ENCODE data around the gene AGBL1. TPM values are rescaled to one million over a fixed set of nuclear protein-coding genes. Genes with fewer than 3 reads are reported as not detected.

AGBL1 gene
- total RNA-seq, 4 donors from 2014 or later: 0.40 TPM; not detected in 3

DNA sequence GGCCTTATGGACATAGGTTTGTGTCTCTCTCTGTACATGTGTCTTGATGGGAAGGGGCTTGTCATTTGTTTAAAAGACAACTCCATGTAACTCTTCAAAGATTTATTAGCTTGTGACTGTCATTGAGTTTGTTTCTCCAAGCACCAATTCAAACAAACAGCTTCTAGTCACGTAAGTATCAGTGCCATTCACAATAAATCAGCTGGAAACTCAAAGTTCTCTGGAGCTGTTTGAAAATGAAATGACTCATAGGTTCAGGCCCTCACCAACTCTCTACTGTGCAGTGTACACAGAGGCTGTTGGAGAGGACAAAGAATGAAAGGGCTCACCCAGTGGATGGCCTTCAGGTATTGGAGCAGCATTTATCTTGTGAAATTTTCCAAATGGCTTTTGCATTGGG, 476.3 kb downstream of the AGBL1 start:
- Histone ChIP-seq H3K36me3 (no peaks in the 10 kb centered on the region), H3K4me1 (no peaks in the 10 kb centered on the region), H3K27ac (no peak overlapping the region), H3K4me3 (no peak overlapping the region), H3K27me3 (no peaks in the 10 kb centered on the region), H3K9me3 (no peaks in the 10 kb centered on the region)
- DNase-seq: no peak
- TF ChIP-seq POLR2A (IDR thresholded peaks at IDR 0.05) (no peak), CTCF (IDR thresholded peaks at IDR 0.05) (no peak)

DNA sequence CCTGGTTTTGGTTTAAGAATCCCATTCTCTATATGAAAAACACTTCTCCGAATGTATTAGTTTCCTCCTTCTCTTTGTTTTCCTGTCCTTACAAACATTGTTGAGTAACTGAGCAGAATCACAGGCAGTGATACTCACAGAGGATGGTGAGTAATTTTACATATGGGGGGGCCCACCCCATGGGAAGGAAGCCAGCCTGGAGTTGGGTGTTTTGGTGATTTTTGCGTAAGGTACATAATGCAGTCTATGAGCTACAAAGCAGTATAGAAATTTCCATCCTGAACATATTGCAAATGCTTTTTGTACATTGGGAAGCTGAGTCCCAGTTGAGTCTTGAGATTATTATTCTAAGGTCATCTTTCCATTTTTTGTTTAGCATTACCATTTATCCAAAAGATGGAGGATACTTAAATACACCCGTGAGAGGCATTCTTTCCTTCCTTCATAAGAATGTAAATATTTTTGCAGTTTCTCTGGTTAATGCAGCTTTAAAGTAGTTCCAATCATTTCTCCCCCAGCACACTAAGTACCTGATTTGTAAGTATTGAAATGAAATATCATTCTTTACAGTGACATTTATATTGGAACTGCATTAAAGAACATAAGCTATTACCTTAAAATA, 476.8 kb downstream of the AGBL1 start:
- Histone ChIP-seq H3K4me1 (no peaks in the 10 kb centered on the region), H3K36me3 (no peaks in the 10 kb centered on the region), H3K4me3 (no peak overlapping the region), H3K27me3 (no peaks in the 10 kb centered on the region), H3K9me3 (no peaks in the 10 kb centered on the region), H3K27ac (no peak overlapping the region)
- DNase-seq: no peak
- TF ChIP-seq CTCF (IDR thresholded peaks at IDR 0.05) (no peak), POLR2A (IDR thresholded peaks at IDR 0.05) (no peak)

DNA sequence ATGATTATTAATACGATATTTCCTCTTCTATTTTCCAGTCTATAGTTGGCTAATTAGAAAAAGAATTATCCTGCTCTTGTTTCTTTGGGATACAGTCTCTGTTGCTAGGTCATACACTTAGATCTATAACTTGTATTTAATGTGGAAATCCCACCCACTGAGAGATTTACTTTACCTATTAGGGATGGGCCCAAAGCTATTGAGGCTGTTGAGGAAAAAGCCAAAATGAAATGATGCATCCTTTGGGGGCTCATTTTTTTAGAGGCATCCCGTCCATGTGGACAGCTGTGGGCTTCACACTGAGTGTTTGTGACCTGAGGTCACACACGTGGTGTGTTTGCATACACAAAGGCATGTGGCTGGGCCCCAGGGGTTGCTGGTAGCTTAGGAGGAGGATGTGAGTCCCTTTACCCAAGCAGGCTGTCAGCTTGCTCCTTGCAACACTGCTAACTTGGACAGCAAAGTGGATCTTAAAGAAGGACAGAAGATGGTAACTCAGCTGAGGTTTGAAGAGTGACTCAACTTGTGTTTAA, 477.4 kb downstream of the AGBL1 start:
- Histone ChIP-seq H3K27me3 (no peaks in the 10 kb centered on the region), H3K9me3 (no peaks in the 10 kb centered on the region), H3K4me1 (no peaks in the 10 kb centered on the region), H3K36me3 (no peaks in the 10 kb centered on the region), H3K27ac (no peak overlapping the region), H3K4me3 (no peak overlapping the region)
- no peak for DNase-seq
- TF ChIP-seq POLR2A (IDR thresholded peaks at IDR 0.05) (no peak), CTCF (IDR thresholded peaks at IDR 0.05) (no peak)

- Histone ChIP-seq H3K9me3 (no peaks in the 10 kb centered on the region), H3K27ac (no peak overlapping the region), H3K4me3 (no peak overlapping the region), H3K4me1 (no peaks in the 10 kb centered on the region), H3K27me3 (no peaks in the 10 kb centered on the region), H3K36me3 (no peaks in the 10 kb centered on the region)
- no peak for DNase-seq
- TF ChIP-seq CTCF (IDR thresholded peaks at IDR 0.05): no peak
- TF ChIP-seq POLR2A (IDR thresholded peaks at IDR 0.05): no peak
These were observed 478.6 kb downstream of the AGBL1 start for GRCh38 chr15:86558252-86558651.

GRCh38 chr15:86558686-86559085, 479.0 kb downstream of the AGBL1 start:
- no peak overlapping the region for H3K27ac ChIP-seq
- H3K27me3 ChIP-seq: no peaks in the 10 kb centered on the region
- no peaks in the 10 kb centered on the region for H3K9me3 ChIP-seq
- no peaks in the 10 kb centered on the region for H3K4me1 ChIP-seq
- H3K36me3 ChIP-seq: no peaks in the 10 kb centered on the region
- DNase-seq: no peak
- H3K4me3 ChIP-seq: no peak overlapping the region
- TF ChIP-seq CTCF (IDR thresholded peaks at IDR 0.05) (no peak), POLR2A (IDR thresholded peaks at IDR 0.05) (no peak)

All from Peyer's patch (tissue), 4 donors.